Gastroesophageal sphincter (tissue), 3 donors: Measurements from ENCODE around the gene GALR3.

Experiments used
- POLR2A ChIP-seq, 2 donors: fragments of 450-650 bp; IDR thresholded peaks; one replicate each; pipeline ENCODE4 v1.6.1; 2017; ENCODE audit warnings: antibody characterized with exemption in 2 of 2, mild to moderate bottlenecking in 2 of 2, moderate library complexity in 1 of 2
- POLR2AphosphoS5 ChIP-seq: sonication (generic); formaldehyde crosslinking; IDR thresholded peaks from one replicate; pipeline ENCODE4 v1.6.1; 2017; ENCODE audit warnings: antibody characterized with exemption
- TF ChIP-seq, protein P1 (sequence below), 4 experiments: fragments of 200-600 bp in 2 of 4; fragments of 450-650 bp in 2 of 4; sonication (generic) in 1 of 4; IDR thresholded peaks; one replicate each; pipeline ENCODE4 v1.5.1; 2017 to 2019; ENCODE audit warnings: antibody characterized with exemption in 4 of 4, mild to moderate bottlenecking in 2 of 4, moderate library complexity in 2 of 4

- TF ChIP-seq POLR2A (IDR thresholded peaks at IDR 0.05): no peak
- TF ChIP-seq POLR2AphosphoS5: no peak
- TF ChIP-seq, protein P1, sequence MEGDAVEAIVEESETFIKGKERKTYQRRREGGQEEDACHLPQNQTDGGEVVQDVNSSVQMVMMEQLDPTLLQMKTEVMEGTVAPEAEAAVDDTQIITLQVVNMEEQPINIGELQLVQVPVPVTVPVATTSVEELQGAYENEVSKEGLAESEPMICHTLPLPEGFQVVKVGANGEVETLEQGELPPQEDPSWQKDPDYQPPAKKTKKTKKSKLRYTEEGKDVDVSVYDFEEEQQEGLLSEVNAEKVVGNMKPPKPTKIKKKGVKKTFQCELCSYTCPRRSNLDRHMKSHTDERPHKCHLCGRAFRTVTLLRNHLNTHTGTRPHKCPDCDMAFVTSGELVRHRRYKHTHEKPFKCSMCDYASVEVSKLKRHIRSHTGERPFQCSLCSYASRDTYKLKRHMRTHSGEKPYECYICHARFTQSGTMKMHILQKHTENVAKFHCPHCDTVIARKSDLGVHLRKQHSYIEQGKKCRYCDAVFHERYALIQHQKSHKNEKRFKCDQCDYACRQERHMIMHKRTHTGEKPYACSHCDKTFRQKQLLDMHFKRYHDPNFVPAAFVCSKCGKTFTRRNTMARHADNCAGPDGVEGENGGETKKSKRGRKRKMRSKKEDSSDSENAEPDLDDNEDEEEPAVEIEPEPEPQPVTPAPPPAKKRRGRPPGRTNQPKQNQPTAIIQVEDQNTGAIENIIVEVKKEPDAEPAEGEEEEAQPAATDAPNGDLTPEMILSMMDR (IDR thresholded peaks at IDR 0.05): no peak
These were observed 47.1 kb downstream of the GALR3 start for GRCh38 chr22:37870273-37870672.
